22Rv1 (cell line): ENCODE measurements around the gene AGBL1.
"Not testable (repeated sequence)": the region's sequence is repeated elsewhere in the genome, so short reads cannot be mapped to it uniquely, and the experiment has no call there.

Experiments used
- CTCF ChIP-seq: fragments of 450-650 bp; IDR thresholded peaks from 2 replicates; pipeline ENCODE4 v1.5.1; 2017; ENCODE audit warnings: mild to moderate bottlenecking
- ZFX ChIP-seq: fragments of 450-650 bp; IDR thresholded peaks from 2 replicates; pipeline ENCODE4 v1.6.1; 2017; ENCODE audit warnings: antibody characterized with exemption, borderline replicate concordance

GRCh38 chr15:87042619-87043018 lies 962.9 kb downstream of the AGBL1 start:
- TF ChIP-seq CTCF, ZFX: not testable (repeated sequence)
